SK-N-SH (cell line): ENCODE measurements around the gene ITIH5.

Source experiments
- FOXJ3 ChIP-seq: sonication (generic); formaldehyde crosslinking; IDR thresholded peaks from 2 replicates; pipeline ENCODE4 v1.5.1; 2020; ENCODE audit warnings: mild to moderate bottlenecking, missing genetic modification reagents
- FOXM1 ChIP-seq: IDR thresholded peaks from 2 replicates; pipeline ENCODE4 v1.4.0; 2012; ENCODE audit warnings: low read depth, mild to moderate bottlenecking
- JUND ChIP-seq: IDR thresholded peaks from 2 replicates; pipeline ENCODE4 v1.4.0; 2012
- MXI1 ChIP-seq: IDR thresholded peaks from 2 replicates; pipeline ENCODE4 v1.6.1; 2012; ENCODE audit warnings: mild to moderate bottlenecking, low read depth, low read length, improper control_type of control experiment
- POLR2AphosphoS5 ChIP-seq: IDR thresholded peaks from 2 replicates; pipeline ENCODE4 v1.6.1; 2012; ENCODE audit warnings: low read depth, low read length
- RAD21 ChIP-seq: IDR thresholded peaks from 2 replicates; pipeline ENCODE4 v1.6.1; 2012; ENCODE audit warnings: mild to moderate bottlenecking, low read length
- RXRA ChIP-seq: IDR thresholded peaks from 2 replicates; pipeline ENCODE4 v1.4.0; 2012; ENCODE audit warnings: low read depth, mild to moderate bottlenecking, borderline replicate concordance
- SMC3 ChIP-seq: IDR thresholded peaks from 2 replicates; pipeline ENCODE4 v1.6.1; 2012; ENCODE audit warnings: low read depth, low read length, improper control_type of control experiment
- TF ChIP-seq, protein P1 (sequence below): IDR thresholded peaks from 2 replicates; pipeline ENCODE4 v1.6.1; 2012; ENCODE audit warnings: mild to moderate bottlenecking, low read depth, low read length, moderate library complexity
- TF ChIP-seq, protein P2 (sequence below): fragments of 200-600 bp; sonication (generic); IDR thresholded peaks from 2 replicates; pipeline ENCODE4 v1.6.1; 2017; ENCODE audit warnings: antibody characterized with exemption, mild to moderate bottlenecking, moderate library complexity
- TF ChIP-seq, protein P3 (sequence below): fragments of 150-350 bp; IDR thresholded peaks from 2 replicates; pipeline ENCODE4 v1.6.1; 2016; ENCODE audit warnings: mild to moderate bottlenecking, low read depth, low read length
- TF ChIP-seq, protein P4 (sequence below): fragments of 150-350 bp; IDR thresholded peaks from 2 replicates; pipeline ENCODE4 v1.6.1; 2017; ENCODE audit warnings: antibody characterized with exemption, low read length, low read depth, borderline replicate concordance

DNA sequence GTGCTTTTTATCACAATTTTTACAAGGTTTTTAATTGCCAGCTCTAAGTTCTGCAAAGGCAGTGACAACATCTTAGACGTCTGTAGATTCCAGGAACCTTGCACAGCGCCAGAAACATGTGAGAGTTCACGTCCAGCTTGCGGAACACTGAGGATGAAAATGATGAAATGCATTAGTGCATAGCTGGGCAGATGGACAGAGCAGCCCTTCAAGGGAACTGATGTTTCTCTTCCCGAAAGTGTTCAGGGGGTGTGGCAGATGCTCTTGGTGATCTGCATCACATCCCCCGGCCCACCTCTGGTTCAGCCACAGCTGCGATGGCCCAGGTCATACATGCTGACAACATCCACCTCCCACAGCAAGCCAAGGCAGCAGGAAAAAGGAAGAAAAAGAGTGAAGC is 40.9 kb downstream of the ITIH5 start:
- TF ChIP-seq FOXJ3 (CRISPR knock-in tag) = no peak
- TF ChIP-seq, protein P1, sequence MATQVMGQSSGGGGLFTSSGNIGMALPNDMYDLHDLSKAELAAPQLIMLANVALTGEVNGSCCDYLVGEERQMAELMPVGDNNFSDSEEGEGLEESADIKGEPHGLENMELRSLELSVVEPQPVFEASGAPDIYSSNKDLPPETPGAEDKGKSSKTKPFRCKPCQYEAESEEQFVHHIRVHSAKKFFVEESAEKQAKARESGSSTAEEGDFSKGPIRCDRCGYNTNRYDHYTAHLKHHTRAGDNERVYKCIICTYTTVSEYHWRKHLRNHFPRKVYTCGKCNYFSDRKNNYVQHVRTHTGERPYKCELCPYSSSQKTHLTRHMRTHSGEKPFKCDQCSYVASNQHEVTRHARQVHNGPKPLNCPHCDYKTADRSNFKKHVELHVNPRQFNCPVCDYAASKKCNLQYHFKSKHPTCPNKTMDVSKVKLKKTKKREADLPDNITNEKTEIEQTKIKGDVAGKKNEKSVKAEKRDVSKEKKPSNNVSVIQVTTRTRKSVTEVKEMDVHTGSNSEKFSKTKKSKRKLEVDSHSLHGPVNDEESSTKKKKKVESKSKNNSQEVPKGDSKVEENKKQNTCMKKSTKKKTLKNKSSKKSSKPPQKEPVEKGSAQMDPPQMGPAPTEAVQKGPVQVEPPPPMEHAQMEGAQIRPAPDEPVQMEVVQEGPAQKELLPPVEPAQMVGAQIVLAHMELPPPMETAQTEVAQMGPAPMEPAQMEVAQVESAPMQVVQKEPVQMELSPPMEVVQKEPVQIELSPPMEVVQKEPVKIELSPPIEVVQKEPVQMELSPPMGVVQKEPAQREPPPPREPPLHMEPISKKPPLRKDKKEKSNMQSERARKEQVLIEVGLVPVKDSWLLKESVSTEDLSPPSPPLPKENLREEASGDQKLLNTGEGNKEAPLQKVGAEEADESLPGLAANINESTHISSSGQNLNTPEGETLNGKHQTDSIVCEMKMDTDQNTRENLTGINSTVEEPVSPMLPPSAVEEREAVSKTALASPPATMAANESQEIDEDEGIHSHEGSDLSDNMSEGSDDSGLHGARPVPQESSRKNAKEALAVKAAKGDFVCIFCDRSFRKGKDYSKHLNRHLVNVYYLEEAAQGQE = no peak
- TF ChIP-seq, protein P2, sequence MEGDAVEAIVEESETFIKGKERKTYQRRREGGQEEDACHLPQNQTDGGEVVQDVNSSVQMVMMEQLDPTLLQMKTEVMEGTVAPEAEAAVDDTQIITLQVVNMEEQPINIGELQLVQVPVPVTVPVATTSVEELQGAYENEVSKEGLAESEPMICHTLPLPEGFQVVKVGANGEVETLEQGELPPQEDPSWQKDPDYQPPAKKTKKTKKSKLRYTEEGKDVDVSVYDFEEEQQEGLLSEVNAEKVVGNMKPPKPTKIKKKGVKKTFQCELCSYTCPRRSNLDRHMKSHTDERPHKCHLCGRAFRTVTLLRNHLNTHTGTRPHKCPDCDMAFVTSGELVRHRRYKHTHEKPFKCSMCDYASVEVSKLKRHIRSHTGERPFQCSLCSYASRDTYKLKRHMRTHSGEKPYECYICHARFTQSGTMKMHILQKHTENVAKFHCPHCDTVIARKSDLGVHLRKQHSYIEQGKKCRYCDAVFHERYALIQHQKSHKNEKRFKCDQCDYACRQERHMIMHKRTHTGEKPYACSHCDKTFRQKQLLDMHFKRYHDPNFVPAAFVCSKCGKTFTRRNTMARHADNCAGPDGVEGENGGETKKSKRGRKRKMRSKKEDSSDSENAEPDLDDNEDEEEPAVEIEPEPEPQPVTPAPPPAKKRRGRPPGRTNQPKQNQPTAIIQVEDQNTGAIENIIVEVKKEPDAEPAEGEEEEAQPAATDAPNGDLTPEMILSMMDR = no peak
- no peak for TF ChIP-seq RXRA
- TF ChIP-seq, protein P3, sequence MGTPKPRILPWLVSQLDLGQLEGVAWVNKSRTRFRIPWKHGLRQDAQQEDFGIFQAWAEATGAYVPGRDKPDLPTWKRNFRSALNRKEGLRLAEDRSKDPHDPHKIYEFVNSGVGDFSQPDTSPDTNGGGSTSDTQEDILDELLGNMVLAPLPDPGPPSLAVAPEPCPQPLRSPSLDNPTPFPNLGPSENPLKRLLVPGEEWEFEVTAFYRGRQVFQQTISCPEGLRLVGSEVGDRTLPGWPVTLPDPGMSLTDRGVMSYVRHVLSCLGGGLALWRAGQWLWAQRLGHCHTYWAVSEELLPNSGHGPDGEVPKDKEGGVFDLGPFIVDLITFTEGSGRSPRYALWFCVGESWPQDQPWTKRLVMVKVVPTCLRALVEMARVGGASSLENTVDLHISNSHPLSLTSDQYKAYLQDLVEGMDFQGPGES = no peak
- TF ChIP-seq POLR2AphosphoS5 = no peak
- no peak for TF ChIP-seq SMC3
- TF ChIP-seq RAD21 = no peak
- TF ChIP-seq, protein P4, sequence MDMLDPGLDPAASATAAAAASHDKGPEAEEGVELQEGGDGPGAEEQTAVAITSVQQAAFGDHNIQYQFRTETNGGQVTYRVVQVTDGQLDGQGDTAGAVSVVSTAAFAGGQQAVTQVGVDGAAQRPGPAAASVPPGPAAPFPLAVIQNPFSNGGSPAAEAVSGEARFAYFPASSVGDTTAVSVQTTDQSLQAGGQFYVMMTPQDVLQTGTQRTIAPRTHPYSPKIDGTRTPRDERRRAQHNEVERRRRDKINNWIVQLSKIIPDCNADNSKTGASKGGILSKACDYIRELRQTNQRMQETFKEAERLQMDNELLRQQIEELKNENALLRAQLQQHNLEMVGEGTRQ = no peak
- TF ChIP-seq FOXM1 = no peak
- TF ChIP-seq MXI1 = no peak
- no peak for TF ChIP-seq JUND
